GM19240 (cell line): Measurements from ENCODE around the gene CTPS1.

ENCODE experiments used
- DNase-seq: peaks from one replicate; pipeline ENCODE4 v3.0.0; 2011; ENCODE audit warnings: low spot score; ENCODE audit not compliant: insufficient read length

CTPS1 gene

GRCh38 chr1:41023279-41023990, 43.9 kb downstream of the CTPS1 start:
- no peak for DNase-seq

GRCh38 chr1:41024953-41025352, 45.5 kb downstream of the CTPS1 start:
- no peak for DNase-seq

- DNase-seq: no peak
These were observed 46.7 kb downstream of the CTPS1 start for GRCh38 chr1:41025979-41026819.

- no peak for DNase-seq
These were observed 48.6 kb downstream of the CTPS1 start for GRCh38 chr1:41028034-41028642.

- no peak for DNase-seq
These were observed 51.5 kb downstream of the CTPS1 start for GRCh38 chr1:41030872-41031616.

GRCh38 chr1:41032147-41032546, 52.7 kb downstream of the CTPS1 start:
- no peak for DNase-seq

GRCh38 chr1:41033272-41033671, 53.8 kb downstream of the CTPS1 start:
- no peak for DNase-seq

- no peak for DNase-seq
These were observed 57.8 kb downstream of the CTPS1 start for GRCh38 chr1:41037116-41037903.

- no peak for DNase-seq
These were observed 58.6 kb downstream of the CTPS1 start for GRCh38 chr1:41038110-41038509.

- DNase-seq: no peak
These were observed 62.2 kb downstream of the CTPS1 start for GRCh38 chr1:41041614-41042270.

- DNase-seq: no peak
These were observed 64.7 kb downstream of the CTPS1 start for GRCh38 chr1:41044187-41044586.

- DNase-seq: no peak
These were observed 66.2 kb downstream of the CTPS1 start for GRCh38 chr1:41045740-41046139.

GRCh38 chr1:41046347-41046775, 66.9 kb downstream of the CTPS1 start:
- DNase-seq: no peak

GRCh38 chr1:41048540-41048939, 69.0 kb downstream of the CTPS1 start:
- no peak for DNase-seq

- no peak for DNase-seq
These were observed 71.5 kb downstream of the CTPS1 start for GRCh38 chr1:41051022-41051421.

GRCh38 chr1:41053316-41053715, 73.8 kb downstream of the CTPS1 start:
- no peak for DNase-seq

GRCh38 chr1:41056907-41057306, 77.4 kb downstream of the CTPS1 start:
- no peak for DNase-seq
